NCI-H1048 (cell line): ENCODE measurements around the gene ANKRD44.

Experiments used
- DNase-seq: peaks from one replicate; lab custom pipeline; 2025; lab: John Stamatoyannopoulos, UW

Gene ANKRD44

GRCh38 chr2:197176522-197176921 is 134.1 kb downstream of the ANKRD44 start:
- DNase-seq, result no peak

- no peak for DNase-seq
Measured at GRCh38 chr2:197174539-197175094, 136.0 kb downstream of the ANKRD44 start.

GRCh38 chr2:197171582-197171981 is 139.0 kb downstream of the ANKRD44 start:
- no peak for DNase-seq

GRCh38 chr2:197170208-197170607 is 140.4 kb downstream of the ANKRD44 start:
- DNase-seq, result no peak

GRCh38 chr2:197168705-197169104 is 141.9 kb downstream of the ANKRD44 start:
- no peak for DNase-seq

GRCh38 chr2:197167608-197168314 is 142.8 kb downstream of the ANKRD44 start:
- no peak for DNase-seq

- no peak for DNase-seq
Measured at GRCh38 chr2:197165020-197165419, 145.6 kb downstream of the ANKRD44 start.

GRCh38 chr2:197164141-197164754 is 146.3 kb downstream of the ANKRD44 start:
- no peak for DNase-seq

GRCh38 chr2:197163712-197164140 is 146.9 kb downstream of the ANKRD44 start:
- no peak for DNase-seq

- DNase-seq, result no peak
Measured at GRCh38 chr2:197161774-197162173, 148.8 kb downstream of the ANKRD44 start.

- DNase-seq, result no peak
Measured at GRCh38 chr2:197159661-197160211, 150.8 kb downstream of the ANKRD44 start.

- no peak for DNase-seq
Measured at GRCh38 chr2:197158591-197159550, 151.7 kb downstream of the ANKRD44 start.

- no peak for DNase-seq
Measured at GRCh38 chr2:197157879-197158537, 152.6 kb downstream of the ANKRD44 start.

- no peak for DNase-seq
Measured at GRCh38 chr2:197156771-197157170, 153.8 kb downstream of the ANKRD44 start.

- no peak for DNase-seq
Measured at GRCh38 chr2:197152451-197153228, 157.9 kb downstream of the ANKRD44 start.

- DNase-seq, result no peak
Measured at GRCh38 chr2:197149546-197149945, 161.0 kb downstream of the ANKRD44 start.

- DNase-seq, result no peak
Measured at GRCh38 chr2:197148401-197148800, 162.2 kb downstream of the ANKRD44 start.

- DNase-seq, result no peak
Measured at GRCh38 chr2:197147942-197148341, 162.6 kb downstream of the ANKRD44 start.

- no peak for DNase-seq
Measured at GRCh38 chr2:197146995-197147394, 163.6 kb downstream of the ANKRD44 start.

- DNase-seq, result peak; percentile 3
Measured at GRCh38 chr2:197145471-197146056, 165.0 kb downstream of the ANKRD44 start.
